Natural killer cell (primary cell): ENCODE results near the gene GULP1. TPM values are rescaled to one million over a fixed set of nuclear protein-coding genes. Genes with fewer than 3 reads are reported as not detected.

Experiments
- ATAC-seq, 3 donors: fragments of 150-1000 bp in 2 of 3; fragments of 200-7000 bp in 1 of 3; cut with Tn5 transposase; 1 replicate in 1 of 3; 2 replicates in 2 of 3; pipeline ENCODE4 v1.10.0; 2021; ENCODE audit warnings: mild to moderate bottlenecking in 2 of 3, moderate library complexity in 2 of 3
- DNase-seq, 2 donors: peaks; one replicate each; pipeline versions ENCODE4 v3.0.0 to v3.0.0-alpha.2; 2013 to 2021; ENCODE audit warnings: mixed read lengths in 1 of 2
- H3K27ac ChIP-seq: one replicate; pipeline ENCODE4 v1.5.1; 2013; ENCODE audit warnings: mild to moderate bottlenecking, low read length
- H3K27me3 ChIP-seq: one replicate; pipeline ENCODE4 v1.6.1; 2013; ENCODE audit warnings: low read length; ENCODE audit not compliant: control insufficient read depth, insufficient read depth
- H3K36me3 ChIP-seq: one replicate; pipeline ENCODE4 v1.6.1; 2013; ENCODE audit warnings: low read length; ENCODE audit not compliant: control insufficient read depth, insufficient read depth
- H3K4me1 ChIP-seq: one replicate; pipeline ENCODE4 v1.6.1; 2013; ENCODE audit warnings: low read length; ENCODE audit not compliant: control insufficient read depth, insufficient read depth
- H3K4me3 ChIP-seq: one replicate; pipeline ENCODE4 v1.5.1; 2013; ENCODE audit warnings: low read length
- H3K9me3 ChIP-seq: one replicate; pipeline ENCODE4 v1.6.1; 2013; ENCODE audit warnings: low read length; ENCODE audit not compliant: control insufficient read depth, insufficient read depth
- H3K27ac Mint-ChIP-seq, 2 donors: one replicate each; pipeline ENCODE4 v1.8.0; 2022; ENCODE audit warnings: mild to moderate bottlenecking in 2 of 2, mixed read lengths in 2 of 2, moderate library complexity in 1 of 2
- H3K27me3 Mint-ChIP-seq, 2 donors: one replicate each; pipeline ENCODE4 v1.8.0; 2022; ENCODE audit warnings: low read depth in 2 of 2, mixed read lengths in 2 of 2
- H3K36me3 Mint-ChIP-seq: one replicate; pipeline ENCODE4 v1.8.0; 2022; ENCODE audit warnings: mixed read lengths
- H3K4me1 Mint-ChIP-seq, 2 donors: one replicate each; pipeline ENCODE4 v1.8.0; 2022; ENCODE audit warnings: mixed read lengths in 2 of 2
- H3K4me3 Mint-ChIP-seq: one replicate; pipeline ENCODE4 v1.8.0; 2022; ENCODE audit warnings: mild to moderate bottlenecking, moderate library complexity, mixed read lengths
- H3K9me3 Mint-ChIP-seq, 2 donors: one replicate each; pipeline ENCODE4 v1.8.0; 2022; ENCODE audit warnings: mixed read lengths in 2 of 2
- WGBS: methylation state at CpG from one replicate; pipeline ENCODE4 v1.1.7; 2013; ENCODE audit warnings: missing lambda C conversion rate; ENCODE audit not compliant: insufficient coverage; 5-methylcytosine and 5-hydroxymethylcytosine counted together
- intact Hi-C: fragments of 100-400 bp; cut with micrococcal nuclease; formaldehyde crosslinking; loops from one replicate; pipeline ENCODE4 v1.14.2; 2022
- total RNA-seq, 4 donors: library from RNA; stranded (reverse); fragments of 120-200 nt in 1 of 4; gene quantifications; one replicate each; pipeline versions ENCODE4 v1.2.3 to v1.2.4, GENCODE V29; 2013 to 2022
- TF ChIP-seq, protein P1 (sequence below): fragments of 200-600 bp; IDR thresholded peaks from one replicate; pipeline ENCODE4 v1.8.0; 2022; ENCODE audit warnings: antibody characterized with exemption

Gene GULP1
- total RNA-seq, 3 donors from 2014 or later (not counting 1 experiment from before 2014, with no cell fraction given): not detected

DNA sequence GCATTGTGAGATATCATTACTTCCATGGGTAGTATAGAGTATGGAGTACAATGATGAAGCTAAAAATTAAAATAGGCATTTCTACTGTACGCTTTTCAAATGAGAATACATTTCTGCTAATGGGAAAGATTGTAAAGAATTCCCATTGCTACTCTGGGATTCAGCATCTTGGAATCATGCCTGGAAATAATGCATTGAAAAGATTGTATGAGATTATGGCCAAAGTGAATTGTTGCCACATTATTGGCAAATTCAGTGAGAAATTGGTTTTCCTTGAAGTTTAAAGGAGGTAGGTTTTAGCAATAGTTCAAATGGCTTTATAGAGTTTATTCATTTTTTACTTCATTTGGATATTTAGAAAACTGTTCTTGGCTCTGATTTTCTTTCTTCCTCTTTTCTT is 157.9 kb downstream of the GULP1 start:
- Histone ChIP-seq H3K27ac (no peak overlapping the region), H3K4me3 (no peak overlapping the region), H3K36me3 (no peaks in the 10 kb centered on the region), H3K4me1 (no peaks in the 10 kb centered on the region), H3K27me3 (no peaks in the 10 kb centered on the region), H3K9me3 (peaks cover 5% of the 10 kb centered on the region)
- H3K9me3 Mint-ChIP-seq: peaks cover 11 to 15% of the 10 kb centered on the region in 2 donors
- TF ChIP-seq, protein P1, sequence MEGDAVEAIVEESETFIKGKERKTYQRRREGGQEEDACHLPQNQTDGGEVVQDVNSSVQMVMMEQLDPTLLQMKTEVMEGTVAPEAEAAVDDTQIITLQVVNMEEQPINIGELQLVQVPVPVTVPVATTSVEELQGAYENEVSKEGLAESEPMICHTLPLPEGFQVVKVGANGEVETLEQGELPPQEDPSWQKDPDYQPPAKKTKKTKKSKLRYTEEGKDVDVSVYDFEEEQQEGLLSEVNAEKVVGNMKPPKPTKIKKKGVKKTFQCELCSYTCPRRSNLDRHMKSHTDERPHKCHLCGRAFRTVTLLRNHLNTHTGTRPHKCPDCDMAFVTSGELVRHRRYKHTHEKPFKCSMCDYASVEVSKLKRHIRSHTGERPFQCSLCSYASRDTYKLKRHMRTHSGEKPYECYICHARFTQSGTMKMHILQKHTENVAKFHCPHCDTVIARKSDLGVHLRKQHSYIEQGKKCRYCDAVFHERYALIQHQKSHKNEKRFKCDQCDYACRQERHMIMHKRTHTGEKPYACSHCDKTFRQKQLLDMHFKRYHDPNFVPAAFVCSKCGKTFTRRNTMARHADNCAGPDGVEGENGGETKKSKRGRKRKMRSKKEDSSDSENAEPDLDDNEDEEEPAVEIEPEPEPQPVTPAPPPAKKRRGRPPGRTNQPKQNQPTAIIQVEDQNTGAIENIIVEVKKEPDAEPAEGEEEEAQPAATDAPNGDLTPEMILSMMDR: no peak
- DNase-seq: no peak
- no peaks in the 10 kb centered on the region for H3K36me3 Mint-ChIP-seq
- WGBS: 79% methylated on average over 1 of the region's 1 CpG
- no peak overlapping the region for H3K27ac Mint-ChIP-seq
- H3K4me3 Mint-ChIP-seq: no peak overlapping the region
- H3K27me3 Mint-ChIP-seq: no peaks in the 10 kb centered on the region
- ATAC-seq: no peak
- intact Hi-C loops: no loop called here
- no peaks in the 10 kb centered on the region for H3K4me1 Mint-ChIP-seq

DNA sequence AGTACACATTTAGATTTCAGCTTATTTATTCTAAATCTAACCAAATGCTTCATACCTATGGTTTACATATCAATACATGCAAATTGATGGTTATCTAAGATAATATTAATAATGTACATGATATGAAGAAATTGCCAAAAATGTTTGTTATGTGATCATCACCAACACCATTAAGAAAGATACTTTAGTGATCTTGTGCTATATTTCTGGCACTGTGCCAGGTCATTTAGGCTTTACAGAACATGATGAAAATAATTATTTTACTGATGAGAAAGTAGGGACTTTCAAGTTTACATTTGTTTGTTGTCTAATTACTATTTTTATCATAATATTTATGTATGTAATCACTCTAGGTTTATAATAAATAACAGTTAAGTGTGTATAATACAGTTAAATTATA is 158.3 kb downstream of the GULP1 start:
- Histone ChIP-seq H3K36me3 (no peaks in the 10 kb centered on the region), H3K4me3 (no peak overlapping the region), H3K4me1 (no peaks in the 10 kb centered on the region), H3K27ac (no peak overlapping the region), H3K27me3 (no peaks in the 10 kb centered on the region), H3K9me3 (peaks cover 5% of the 10 kb centered on the region)
- TF ChIP-seq, protein P1: no peak
- intact Hi-C loops: no loop called here
- DNase-seq (no peak), ATAC-seq (no peak)
- H3K4me3 Mint-ChIP-seq: no peak overlapping the region
- H3K36me3 Mint-ChIP-seq: no peaks in the 10 kb centered on the region
- no peak overlapping the region for H3K27ac Mint-ChIP-seq
- peaks cover 11 to 15% of the 10 kb centered on the region in 2 donors for H3K9me3 Mint-ChIP-seq
- H3K4me1 Mint-ChIP-seq: no peaks in the 10 kb centered on the region
- H3K27me3 Mint-ChIP-seq: no peaks in the 10 kb centered on the region

DNA sequence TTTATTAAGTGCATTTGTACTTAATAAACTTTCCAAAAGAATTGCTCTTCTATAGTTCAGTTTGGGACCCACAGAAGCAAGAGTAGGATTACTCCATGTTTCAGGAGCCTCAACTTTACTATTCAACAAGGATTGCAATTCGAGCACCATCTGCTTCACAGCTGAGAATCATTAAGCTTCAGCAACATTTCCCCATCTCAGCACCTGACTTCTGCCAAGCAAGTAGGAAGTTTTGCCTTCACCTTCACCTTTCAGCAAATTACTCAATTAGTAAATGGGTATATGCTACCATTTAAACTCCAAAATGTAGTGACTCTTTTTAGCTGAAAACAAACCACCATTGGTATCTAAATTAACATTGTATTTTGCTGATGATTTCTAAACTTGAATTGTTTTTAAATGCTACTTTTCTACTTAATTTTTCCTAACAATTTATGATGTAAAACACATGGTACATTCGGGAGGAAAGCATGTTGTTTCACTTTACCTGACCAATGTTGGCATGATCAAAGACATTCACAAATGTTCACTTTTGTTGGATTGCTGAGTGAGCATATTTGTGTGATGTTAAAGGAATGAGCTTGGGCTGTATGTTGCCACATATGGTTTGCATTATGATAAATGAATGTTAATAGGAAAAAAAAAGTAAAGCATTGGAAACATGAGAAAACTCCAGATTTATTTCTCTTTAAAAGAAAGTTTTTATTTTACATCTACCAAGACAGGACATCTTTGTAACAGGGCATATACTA is 159.2 kb downstream of the GULP1 start:
- H3K36me3 ChIP-seq: no peaks in the 10 kb centered on the region
- Mint-ChIP-seq H3K36me3 (no peaks in the 10 kb centered on the region), H3K4me3 (no peak overlapping the region), H3K27me3 (no peaks in the 10 kb centered on the region), H3K9me3 (peaks cover 15 to 16% of the 10 kb centered on the region in 2 donors), H3K4me1 (no peaks in the 10 kb centered on the region), H3K27ac (no peak overlapping the region)
- H3K27me3 ChIP-seq: no peaks in the 10 kb centered on the region
- H3K4me1 ChIP-seq: no peaks in the 10 kb centered on the region
- DNase-seq (no peak), ATAC-seq (no peak)
- no peak overlapping the region for H3K4me3 ChIP-seq
- peaks cover 5% of the 10 kb centered on the region for H3K9me3 ChIP-seq
- WGBS: 78% methylated on average over 2 of the region's 2 CpGs
- intact Hi-C loops: no loop called here
- TF ChIP-seq, protein P1: no peak
- no peak overlapping the region for H3K27ac ChIP-seq

DNA sequence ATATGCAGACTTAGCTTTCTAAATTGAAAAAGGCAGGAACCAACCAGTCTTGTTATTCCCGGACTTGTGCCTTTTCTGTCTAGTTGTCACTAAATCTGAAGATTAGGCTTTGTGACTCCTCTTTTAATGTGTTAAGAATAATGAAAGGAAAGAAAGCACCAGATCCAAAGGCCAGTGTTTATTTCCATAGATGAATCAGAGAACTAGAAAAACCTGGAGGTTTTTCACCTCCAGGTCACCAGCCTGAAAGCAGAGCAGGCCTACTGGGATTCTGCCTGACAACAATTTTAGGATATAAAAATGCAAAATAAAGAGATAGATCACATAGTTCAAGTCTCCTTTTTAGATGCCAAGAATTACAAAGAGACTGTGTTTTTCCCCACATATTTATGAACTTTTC is 160.4 kb downstream of the GULP1 start:
- Mint-ChIP-seq H3K36me3 (no peaks in the 10 kb centered on the region), H3K27ac (no peak overlapping the region), H3K4me3 (no peak overlapping the region), H3K9me3 (peaks cover 11 to 12% of the 10 kb centered on the region in 2 donors), H3K27me3 (no peaks in the 10 kb centered on the region), H3K4me1 (no peaks in the 10 kb centered on the region)
- TF ChIP-seq, protein P1: no peak
- intact Hi-C loops: no loop called here
- no peak overlapping the region for H3K27ac ChIP-seq
- H3K4me1 ChIP-seq: no peaks in the 10 kb centered on the region
- no peak overlapping the region for H3K4me3 ChIP-seq
- no peaks in the 10 kb centered on the region for H3K27me3 ChIP-seq
- WGBS: 80% methylated on average over 1 of the region's 1 CpG
- H3K36me3 ChIP-seq: no peaks in the 10 kb centered on the region
- DNase-seq: no peak
- no peak for ATAC-seq
- peaks cover 5% of the 10 kb centered on the region for H3K9me3 ChIP-seq
